ENCODE measurements around the gene MFAP4.
A peak's percentile ranks its signal among the peaks of the same experiment; 100 is the strongest.

Gene MFAP4

DNA sequence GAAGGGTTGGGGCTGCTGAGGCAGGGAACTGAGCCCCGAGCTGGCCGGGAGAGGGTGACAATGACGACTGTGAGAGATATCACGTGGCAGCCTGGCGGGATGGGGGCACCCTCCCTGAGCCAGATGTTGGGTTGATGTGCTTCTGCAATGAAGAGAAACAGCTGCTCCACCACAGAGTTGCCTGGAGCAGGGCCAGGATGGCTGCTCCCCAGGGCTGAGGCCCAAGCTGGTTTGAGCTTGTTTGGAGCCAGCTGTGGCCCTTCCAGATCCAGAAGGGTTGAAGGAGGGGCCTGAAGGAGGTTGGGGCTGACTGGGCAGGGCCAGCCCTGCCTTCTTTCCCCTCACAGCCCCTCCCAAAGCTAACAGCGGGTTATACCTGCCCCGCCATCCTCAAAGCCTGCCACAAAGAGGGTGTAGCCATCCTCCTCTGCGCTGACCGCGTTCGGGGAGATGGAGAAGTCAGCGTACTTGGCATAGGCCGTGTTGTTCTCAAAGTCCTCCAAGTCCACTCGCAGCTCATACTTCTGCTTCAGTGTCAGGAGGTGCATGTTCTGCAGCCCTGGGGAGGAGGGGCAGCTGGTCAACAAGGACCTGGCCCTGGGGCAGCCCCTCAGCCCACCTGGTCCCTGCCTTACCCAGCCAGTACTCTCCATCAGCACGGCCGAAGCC is 2.1 kb downstream of the MFAP4 start:
- DNase-seq: no peak

GRCh38 chr17:19383681-19384470 is 3.1 kb downstream of the MFAP4 start:
- DNase-seq: no peak

DNA sequence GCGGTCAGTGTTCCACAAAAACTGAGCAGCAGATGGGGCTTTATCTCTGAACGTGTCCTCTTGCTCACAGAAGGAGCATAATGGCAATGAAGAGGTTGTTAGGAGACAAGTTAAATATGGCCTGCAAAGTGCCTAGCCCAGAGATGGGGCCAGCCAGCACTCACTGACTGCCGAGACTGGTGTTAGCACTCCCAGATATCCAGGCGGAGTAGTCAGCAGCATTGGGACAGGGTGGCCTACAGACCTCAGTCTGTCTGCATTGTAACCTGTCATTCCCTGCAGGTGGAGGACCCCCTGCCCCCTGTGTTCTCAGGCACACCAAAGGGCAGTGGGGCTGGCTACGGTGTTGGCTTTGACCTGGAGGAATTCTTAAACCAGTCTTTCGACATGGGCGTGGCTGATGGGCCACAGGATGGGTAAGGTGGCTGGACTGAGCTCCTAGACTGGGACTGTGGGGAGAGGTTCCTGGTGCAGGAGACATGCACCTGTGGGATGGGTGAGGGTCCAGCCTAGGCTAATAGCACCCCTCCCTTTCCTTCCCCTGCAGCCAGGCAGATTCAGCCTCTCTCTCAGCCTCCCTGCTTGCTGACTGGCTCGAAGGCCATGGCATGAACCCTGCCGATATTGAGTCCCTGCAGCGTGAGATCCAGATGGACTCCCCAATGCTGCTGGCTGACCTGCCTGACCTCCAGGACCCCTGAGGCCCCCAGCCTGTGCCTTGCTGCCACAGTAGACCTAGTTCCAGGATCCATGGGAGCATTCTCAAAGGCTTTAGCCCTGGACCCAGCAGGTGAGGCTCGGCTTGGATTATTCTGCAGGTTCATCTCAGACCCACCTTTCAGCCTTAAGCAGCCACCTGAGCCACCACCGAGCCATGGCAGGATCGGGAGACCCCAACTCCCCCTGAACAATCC is 4.2 kb downstream of the MFAP4 start:
- DNase-seq: no peak

- DNase-seq: no peak
Observed at GRCh38 chr17:19381741-19382444, 5.1 kb downstream of the MFAP4 start.

DNA sequence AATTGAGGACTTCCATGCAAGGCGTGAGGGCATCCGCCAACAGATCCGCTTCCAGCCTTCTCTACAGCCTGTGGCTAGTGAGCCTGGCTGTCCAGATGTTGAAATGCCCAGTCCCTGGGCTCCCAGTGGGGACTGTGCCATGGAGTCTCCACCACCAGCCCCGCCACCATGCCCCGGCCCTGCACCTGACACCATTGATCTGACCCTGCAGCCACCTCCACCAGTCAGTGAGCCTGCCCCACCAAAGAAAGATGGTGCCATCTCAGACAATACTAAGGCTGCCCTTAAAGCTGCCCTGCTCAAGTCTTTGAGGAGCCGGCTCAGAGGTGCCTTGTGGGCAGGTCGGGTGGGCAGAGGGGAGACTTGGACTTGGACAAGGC is 5.6 kb downstream of the MFAP4 start:
- no peak for DNase-seq

DNA sequence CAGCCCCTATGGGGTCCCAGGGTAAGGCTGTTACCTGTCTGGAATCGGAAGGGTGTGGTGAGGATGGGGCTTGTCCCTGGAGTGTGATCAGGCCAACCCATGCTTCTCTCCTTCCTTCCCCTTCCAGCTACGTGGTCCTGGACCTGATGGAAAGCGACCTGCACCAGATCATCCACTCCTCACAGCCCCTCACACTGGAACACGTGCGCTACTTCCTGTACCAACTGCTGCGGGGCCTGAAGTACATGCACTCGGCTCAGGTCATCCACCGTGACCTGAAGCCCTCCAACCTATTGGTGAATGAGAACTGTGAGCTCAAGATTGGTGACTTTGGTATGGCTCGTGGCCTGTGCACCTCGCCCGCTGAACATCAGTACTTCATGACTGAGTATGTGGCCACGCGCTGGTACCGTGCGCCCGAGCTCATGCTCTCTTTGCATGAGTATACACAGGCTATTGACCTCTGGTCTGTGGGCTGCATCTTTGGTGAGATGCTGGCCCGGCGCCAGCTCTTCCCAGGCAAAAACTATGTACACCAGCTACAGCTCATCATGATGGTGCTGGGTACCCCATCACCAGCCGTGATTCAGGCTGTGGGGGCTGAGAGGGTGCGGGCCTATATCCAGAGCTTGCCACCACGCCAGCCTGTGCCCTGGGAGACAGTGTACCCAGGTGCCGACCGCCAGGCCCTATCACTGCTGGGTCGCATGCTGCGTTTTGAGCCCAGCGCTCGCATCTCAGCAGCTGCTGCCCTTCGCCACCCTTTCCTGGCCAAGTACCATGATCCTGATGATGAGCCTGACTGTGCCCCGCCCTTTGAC is 6.3 kb downstream of the MFAP4 start:
- DNase-seq: no peak

- no peak for DNase-seq
Observed at GRCh38 chr17:19379361-19380065, 7.5 kb downstream of the MFAP4 start.

DNA sequence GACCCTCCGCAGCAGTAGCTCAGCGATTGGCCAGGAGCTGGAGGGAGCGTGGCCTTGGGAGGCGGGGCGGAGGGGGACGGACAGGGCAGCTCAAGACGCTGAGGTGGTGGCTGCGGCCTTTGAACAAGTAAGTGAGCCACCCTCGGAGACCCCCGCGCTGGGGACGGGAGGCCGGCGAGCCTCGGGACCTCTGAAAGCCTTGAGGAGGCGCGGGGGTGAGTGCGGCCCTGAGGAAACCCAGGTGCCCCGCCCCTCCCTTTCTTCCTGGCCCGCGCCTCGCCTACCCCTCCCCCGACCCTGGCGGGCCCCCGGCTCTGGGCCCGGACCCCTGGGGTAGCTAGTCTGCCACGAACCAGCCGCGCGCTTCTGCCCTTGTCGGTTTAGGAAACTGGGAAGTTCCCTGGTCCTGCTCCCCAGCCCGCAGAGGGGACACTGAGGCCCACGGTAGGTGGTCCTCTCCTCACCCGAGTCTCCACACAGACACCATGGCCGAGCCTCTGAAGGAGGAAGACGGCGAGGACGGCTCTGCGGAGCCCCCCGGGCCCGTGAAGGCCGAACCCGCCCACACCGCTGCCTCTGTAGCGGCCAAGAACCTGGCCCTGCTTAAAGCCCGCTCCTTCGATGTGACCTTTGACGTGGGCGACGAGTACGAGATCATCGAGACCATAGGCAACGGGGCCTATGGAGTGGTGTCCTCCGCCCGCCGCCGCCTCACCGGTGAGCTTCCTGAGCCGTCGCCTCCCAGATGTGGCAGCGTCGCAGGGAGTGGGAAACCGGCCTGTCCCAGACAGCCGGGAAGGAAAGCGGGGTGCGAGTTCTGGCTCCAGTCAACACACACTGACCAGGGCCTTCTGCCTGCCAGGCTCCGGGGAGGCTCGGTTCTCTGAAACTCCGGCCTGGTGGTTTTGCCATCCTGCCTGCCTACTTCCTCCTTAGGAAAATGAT is 8.3 kb downstream of the MFAP4 start, which contains the start of gene MAPK7:
Gene MAPK7 (plus strand): TSS at position 83 of the 945 bp plus-strand sequence. CDS start 403 bp downstream, at position 486.
- DNase-seq: no peak

DNA sequence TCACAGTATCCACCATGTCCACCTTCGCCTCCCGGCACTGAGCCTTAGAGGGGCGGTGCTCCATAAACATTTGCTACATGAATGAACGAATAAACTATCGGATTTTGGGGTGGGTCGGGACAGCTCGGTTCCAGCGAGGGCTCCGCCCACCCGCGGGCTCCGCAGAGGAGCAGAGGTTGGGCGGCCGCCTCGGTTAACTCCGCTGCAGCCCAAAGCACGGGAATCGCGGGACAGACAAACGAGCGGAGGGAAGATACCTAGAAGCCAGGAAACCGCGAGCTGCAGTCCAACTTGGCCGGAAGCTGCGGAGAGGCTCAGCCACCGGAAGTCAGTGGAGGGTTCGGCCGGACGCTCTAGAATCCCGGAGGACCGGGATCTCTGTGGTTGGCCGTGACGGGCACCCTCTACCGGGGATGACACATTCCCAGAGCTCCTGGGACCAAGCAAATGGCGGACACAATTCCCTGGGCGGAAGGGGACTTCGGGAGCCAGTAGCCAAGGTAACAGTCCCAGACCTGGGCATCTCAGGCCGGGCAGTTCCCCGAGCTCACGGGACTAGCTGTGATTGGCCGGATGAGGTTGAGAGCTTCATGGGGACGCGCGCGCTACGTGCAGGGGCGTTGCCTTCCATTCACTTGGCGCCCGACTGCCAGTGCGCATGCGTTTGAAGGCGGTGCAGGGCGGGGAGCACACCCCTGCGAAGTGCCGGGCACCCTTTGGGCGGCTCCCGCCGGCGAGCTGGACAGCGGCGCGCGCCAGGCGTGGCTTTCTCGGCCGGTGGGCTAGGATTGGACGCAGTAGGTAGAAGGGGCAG is 9.2 kb downstream of the MFAP4 start:
- peak; percentile 97 for DNase-seq

- DNase-seq: no peak
Observed at GRCh38 chr17:19376811-19377210, 10.2 kb downstream of the MFAP4 start.

DNA sequence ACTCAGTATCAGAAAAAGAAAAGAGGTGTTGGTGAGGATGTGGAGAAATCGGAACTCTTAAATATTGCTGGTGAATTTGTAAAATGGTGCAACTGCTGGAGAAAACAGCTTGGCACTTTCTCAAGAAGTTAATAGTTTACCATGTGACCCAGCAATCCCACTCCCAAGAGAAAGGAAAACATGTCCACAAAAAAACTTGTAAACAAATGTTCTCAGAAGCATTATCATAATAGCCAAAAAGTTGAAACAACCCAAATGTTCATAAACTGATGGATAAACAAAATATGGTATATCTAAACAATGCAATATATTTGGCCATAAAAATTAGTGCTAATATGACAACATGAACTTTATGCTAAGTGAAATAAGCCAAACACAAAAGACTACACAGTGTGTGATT is 11.3 kb downstream of the MFAP4 start:
- no peak for DNase-seq

DNA sequence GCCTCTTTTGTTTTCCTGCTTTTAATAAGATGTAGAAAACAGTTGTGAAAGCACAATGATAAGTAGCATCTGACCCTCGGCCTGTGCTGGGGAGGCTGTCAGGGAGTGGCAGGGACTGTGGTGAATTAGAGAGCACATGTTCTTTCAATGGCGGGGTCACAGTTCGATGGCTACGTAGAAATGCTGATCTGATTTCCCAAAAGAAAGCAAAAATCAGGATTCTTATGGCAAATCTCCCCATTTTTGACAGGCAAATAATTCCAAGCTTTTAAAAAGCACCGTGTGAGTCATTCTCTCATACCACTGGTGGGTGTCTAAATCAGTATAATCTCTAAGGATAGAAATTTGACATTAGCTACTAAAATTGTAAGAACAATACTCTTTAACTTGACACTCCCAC is 12.9 kb downstream of the MFAP4 start:
- no peak for DNase-seq

DNA sequence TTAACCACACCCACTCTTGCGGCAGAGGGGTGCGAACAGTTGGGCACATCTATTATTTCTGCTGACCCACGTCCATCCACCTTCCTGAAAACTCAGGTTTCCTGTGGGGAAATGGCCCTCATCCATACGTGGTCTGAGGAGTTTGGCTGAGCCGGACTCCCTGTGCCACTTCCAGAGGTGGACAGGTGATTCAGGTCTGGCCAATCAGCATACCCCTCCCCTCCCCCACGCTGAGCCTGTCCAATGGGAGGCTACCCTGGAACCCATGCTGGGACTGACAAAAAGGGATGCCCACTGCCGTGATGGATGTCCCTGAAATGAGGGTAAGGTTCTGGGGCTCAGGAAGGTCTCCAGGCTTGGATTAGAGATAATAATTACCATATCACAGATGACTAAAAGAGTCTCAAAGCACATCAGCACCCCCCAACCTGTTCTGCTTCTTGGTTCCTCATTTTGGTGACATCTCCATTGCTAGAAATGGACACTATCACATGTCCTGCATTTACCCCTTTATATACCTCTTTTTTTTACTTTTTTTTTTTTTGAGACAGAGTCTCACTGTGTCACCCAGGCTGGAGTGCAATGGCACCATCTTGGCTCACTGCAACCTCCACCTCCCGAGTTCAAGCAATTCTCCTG is 14.0 kb downstream of the MFAP4 start:
- no peak for DNase-seq

GRCh38 chr17:19372439-19372838 is 14.6 kb downstream of the MFAP4 start:
- no peak for DNase-seq

GRCh38 chr17:19372011-19372370 is 15.0 kb downstream of the MFAP4 start:
- no peak for DNase-seq

GRCh38 chr17:19371259-19372010 is 15.6 kb downstream of the MFAP4 start:
- DNase-seq: peak; percentile 34

DNA sequence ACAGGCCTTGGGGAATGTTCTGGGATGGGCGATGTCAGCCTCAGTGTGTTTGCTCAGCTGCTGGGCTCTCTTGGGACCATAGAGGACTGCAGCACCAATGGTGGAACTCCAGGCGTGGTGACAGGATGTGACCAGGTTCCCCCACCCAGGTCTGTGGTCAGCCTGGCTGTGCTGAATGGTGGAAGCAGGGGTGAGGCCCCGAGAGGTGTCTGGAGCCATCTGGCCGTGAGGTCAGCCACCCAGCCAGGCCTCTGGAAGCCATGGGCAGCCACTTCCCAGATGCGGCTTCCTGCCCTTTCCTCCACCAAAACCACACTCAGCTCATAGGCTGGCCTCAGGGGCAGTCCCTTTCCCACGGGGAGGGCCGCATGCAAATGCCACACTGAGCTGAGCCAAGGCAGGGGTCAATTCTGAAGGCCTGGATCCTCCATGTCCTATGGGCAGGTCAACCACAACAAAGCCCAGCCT is 16.5 kb downstream of the MFAP4 start:
- DNase-seq: peak; percentile 44

Measured in CD4-positive, alpha-beta T cell treated with Interleukin-21 for 1 hour (primary cell).